Measurements from ENCODE around the gene TUSC2. TPM values are rescaled to one million over a fixed set of nuclear protein-coding genes. Genes with fewer than 3 reads are reported as not detected.
A peak's percentile ranks its signal among the peaks of the same experiment; 100 is the strongest.

The TUSC2 gene
- total and polyA plus RNA-seq, 2 of the 13 experiments (the other 11 are each of a cell fraction or from before 2014, with no cell fraction given): 36.7 to 39.1 TPM

GRCh38 chr3:50358911-50359759 lies 31.1 kb upstream of the TUSC2 start, which contains the start of gene TMEM115 (continued):
- TF ChIP-seq, protein P1, sequence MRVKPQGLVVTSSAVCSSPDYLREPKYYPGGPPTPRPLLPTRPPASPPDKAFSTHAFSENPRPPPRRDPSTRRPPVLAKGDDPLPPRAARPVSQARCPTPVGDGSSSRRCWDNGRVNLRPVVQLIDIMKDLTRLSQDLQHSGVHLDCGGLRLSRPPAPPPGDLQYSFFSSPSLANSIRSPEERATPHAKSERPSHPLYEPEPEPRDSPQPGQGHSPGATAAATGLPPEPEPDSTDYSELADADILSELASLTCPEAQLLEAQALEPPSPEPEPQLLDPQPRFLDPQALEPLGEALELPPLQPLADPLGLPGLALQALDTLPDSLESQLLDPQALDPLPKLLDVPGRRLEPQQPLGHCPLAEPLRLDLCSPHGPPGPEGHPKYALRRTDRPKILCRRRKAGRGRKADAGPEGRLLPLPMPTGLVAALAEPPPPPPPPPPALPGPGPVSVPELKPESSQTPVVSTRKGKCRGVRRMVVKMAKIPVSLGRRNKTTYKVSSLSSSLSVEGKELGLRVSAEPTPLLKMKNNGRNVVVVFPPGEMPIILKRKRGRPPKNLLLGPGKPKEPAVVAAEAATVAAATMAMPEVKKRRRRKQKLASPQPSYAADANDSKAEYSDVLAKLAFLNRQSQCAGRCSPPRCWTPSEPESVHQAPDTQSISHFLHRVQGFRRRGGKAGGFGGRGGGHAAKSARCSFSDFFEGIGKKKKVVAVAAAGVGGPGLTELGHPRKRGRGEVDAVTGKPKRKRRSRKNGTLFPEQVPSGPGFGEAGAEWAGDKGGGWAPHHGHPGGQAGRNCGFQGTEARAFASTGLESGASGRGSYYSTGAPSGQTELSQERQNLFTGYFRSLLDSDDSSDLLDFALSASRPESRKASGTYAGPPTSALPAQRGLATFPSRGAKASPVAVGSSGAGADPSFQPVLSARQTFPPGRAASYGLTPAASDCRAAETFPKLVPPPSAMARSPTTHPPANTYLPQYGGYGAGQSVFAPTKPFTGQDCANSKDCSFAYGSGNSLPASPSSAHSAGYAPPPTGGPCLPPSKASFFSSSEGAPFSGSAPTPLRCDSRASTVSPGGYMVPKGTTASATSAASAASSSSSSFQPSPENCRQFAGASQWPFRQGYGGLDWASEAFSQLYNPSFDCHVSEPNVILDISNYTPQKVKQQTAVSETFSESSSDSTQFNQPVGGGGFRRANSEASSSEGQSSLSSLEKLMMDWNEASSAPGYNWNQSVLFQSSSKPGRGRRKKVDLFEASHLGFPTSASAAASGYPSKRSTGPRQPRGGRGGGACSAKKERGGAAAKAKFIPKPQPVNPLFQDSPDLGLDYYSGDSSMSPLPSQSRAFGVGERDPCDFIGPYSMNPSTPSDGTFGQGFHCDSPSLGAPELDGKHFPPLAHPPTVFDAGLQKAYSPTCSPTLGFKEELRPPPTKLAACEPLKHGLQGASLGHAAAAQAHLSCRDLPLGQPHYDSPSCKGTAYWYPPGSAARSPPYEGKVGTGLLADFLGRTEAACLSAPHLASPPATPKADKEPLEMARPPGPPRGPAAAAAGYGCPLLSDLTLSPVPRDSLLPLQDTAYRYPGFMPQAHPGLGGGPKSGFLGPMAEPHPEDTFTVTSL (CRISPR knock-in tag; IDR thresholded peaks at IDR 0.05; ENCODE audit: borderline replicate concordance): no peak
- TF ChIP-seq LCORL (IDR thresholded peaks at IDR 0.05) (0 out of 2 replicates have a peak, but pooled peaks have one; percentile 39), LCORL (CRISPR knock-in tag; IDR thresholded peaks at IDR 0.05) (0 out of 2 replicates have a peak, but pooled peaks have one; percentile 40), GABPB1 (CRISPR knock-in tag; IDR thresholded peaks at IDR 0.05) (peak; percentile 98), ZNF83 (CRISPR knock-in tag; IDR thresholded peaks at IDR 0.05; ENCODE audit: borderline replicate concordance) (no peak), HNRNPH1 (optimal IDR thresholded peaks at IDR 0.05; ENCODE audit: low read depth, low read length) (no peak), MED13 (CRISPR knock-in tag; IDR thresholded peaks at IDR 0.05) (no peak), RBAK (CRISPR knock-in tag; IDR thresholded peaks at IDR 0.05) (no peak), IKZF4 (CRISPR knock-in tag; IDR thresholded peaks at IDR 0.05; ENCODE audit: borderline replicate concordance, low read depth, not compliant biosample characterization) (peak; percentile 95), IRX3 (CRISPR knock-in tag; IDR thresholded peaks at IDR 0.05; ENCODE audit: borderline replicate concordance, low read depth) (0 out of 2 replicates have a peak, but pooled peaks have one; percentile 24), ZBTB1 (CRISPR knock-in tag; IDR thresholded peaks at IDR 0.05; ENCODE audit: borderline replicate concordance) (no peak), ISX (CRISPR knock-in tag; conservative IDR thresholded peaks at IDR 0.05) (no peak), ZBTB34 (CRISPR knock-in tag; IDR thresholded peaks at IDR 0.05) (peak; percentile 59; the same call in 1 of the 2 replicates), FLYWCH1 (CRISPR knock-in tag; IDR thresholded peaks at IDR 0.05) (no peak; the same call in 1 of the 2 replicates), JARID2 (CRISPR knock-in tag; IDR thresholded peaks at IDR 0.05; ENCODE audit: insufficient replicate concordance) (no peak)
- TF ChIP-seq, protein P2, sequence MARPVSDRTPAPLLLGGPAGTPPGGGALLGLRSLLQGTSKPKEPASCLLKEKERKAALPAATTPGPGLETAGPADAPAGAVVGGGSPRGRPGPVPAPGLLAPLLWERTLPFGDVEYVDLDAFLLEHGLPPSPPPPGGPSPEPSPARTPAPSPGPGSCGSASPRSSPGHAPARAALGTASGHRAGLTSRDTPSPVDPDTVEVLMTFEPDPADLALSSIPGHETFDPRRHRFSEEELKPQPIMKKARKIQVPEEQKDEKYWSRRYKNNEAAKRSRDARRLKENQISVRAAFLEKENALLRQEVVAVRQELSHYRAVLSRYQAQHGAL (CRISPR knock-in tag; IDR thresholded peaks at IDR 0.05; ENCODE audit: not compliant biosample characterization): peak; percentile 64
- TF ChIP-seq, protein P3, sequence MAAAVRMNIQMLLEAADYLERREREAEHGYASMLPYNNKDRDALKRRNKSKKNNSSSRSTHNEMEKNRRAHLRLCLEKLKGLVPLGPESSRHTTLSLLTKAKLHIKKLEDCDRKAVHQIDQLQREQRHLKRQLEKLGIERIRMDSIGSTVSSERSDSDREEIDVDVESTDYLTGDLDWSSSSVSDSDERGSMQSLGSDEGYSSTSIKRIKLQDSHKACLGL (CRISPR knock-in tag; IDR thresholded peaks at IDR 0.05): peak; percentile 88

Data from HepG2 (cell line).